ENCODE measurements around the gene TANC1.

Gene TANC1

GRCh38 chr2:158967731-158968395, 577 bp upstream of the TANC1 start:
- no peak for TF ChIP-seq EZH2phosphoT487 (IDR thresholded peaks at IDR 0.05; ENCODE audit: borderline replicate concordance)
- TF ChIP-seq CTCF (conservative IDR thresholded peaks at IDR 0.05; ENCODE audit: low read length), result no peak

GRCh38 chr2:158969162-158969714, 798 bp downstream of the TANC1 start:
- Histone ChIP-seq H3K79me2 (ENCODE audit: insufficient read depth, low read length) (no peaks in the 10 kb centered on the region), H3F3A (ENCODE audit: low read depth) (peaks cover 11% of the 10 kb centered on the region), H3K9me2 (replicated peaks; ENCODE audit: low read depth, low read length) (no peaks in the 10 kb centered on the region), H4K20me1 (ENCODE audit: insufficient read depth, low read length, poor library complexity, severe bottlenecking) (no peaks in the 10 kb centered on the region), H2AFZ (ENCODE audit: low read length) (peak overlapping the region; percentile 95), H3K9ac (ENCODE audit: low read depth, low read length, poor library complexity, severe bottlenecking) (peak overlapping the region; percentile 74), H3K4me1 (ENCODE audit: insufficient read depth, low read length, poor library complexity, severe bottlenecking) (peaks cover 13% of the 10 kb centered on the region), H3K27me3 (ENCODE audit: insufficient read depth, low read length, poor library complexity, severe bottlenecking) (peaks cover 19% of the 10 kb centered on the region), H3K9me3 (ENCODE audit: insufficient read depth, low read depth, low read length) (no peaks in the 10 kb centered on the region), H3K4me2 (ENCODE audit: low read depth, low read length, poor library complexity, severe bottlenecking) (peak overlapping the region; percentile 93), H3K4me3 (ENCODE audit: low read length, poor library complexity, severe bottlenecking) (peak overlapping the region; percentile 77), H3K36me3 (ENCODE audit: insufficient read depth, low read length) (no peaks in the 10 kb centered on the region)
- TF ChIP-seq EZH2phosphoT487 (IDR thresholded peaks at IDR 0.05; ENCODE audit: borderline replicate concordance), result no peak
- TF ChIP-seq CTCF (conservative IDR thresholded peaks at IDR 0.05; ENCODE audit: low read length), result no peak

More at GRCh38 chr2:158967731-158968395, 577 bp upstream of the TANC1 start:
- Histone ChIP-seq H4K20me1 (ENCODE audit: insufficient read depth, low read length, poor library complexity, severe bottlenecking) (no peaks in the 10 kb centered on the region), H3K36me3 (ENCODE audit: insufficient read depth, low read length) (no peaks in the 10 kb centered on the region), H3K79me2 (ENCODE audit: insufficient read depth, low read length) (no peaks in the 10 kb centered on the region), H3K27me3 (ENCODE audit: insufficient read depth, low read length, poor library complexity, severe bottlenecking) (peaks cover 19% of the 10 kb centered on the region), H3K4me2 (ENCODE audit: low read depth, low read length, poor library complexity, severe bottlenecking) (peak overlapping the region; percentile 93), H3K4me3 (ENCODE audit: low read length, poor library complexity, severe bottlenecking) (peak overlapping the region; percentile 77), H3K9ac (ENCODE audit: low read depth, low read length, poor library complexity, severe bottlenecking) (no peak overlapping the region), H2AFZ (ENCODE audit: low read length) (peak overlapping the region; percentile 95), H3F3A (ENCODE audit: low read depth) (peaks cover 11% of the 10 kb centered on the region), H3K9me3 (ENCODE audit: insufficient read depth, low read depth, low read length) (no peaks in the 10 kb centered on the region), H3K9me2 (replicated peaks; ENCODE audit: low read depth, low read length) (no peaks in the 10 kb centered on the region), H3K4me1 (ENCODE audit: insufficient read depth, low read length, poor library complexity, severe bottlenecking) (peaks cover 13% of the 10 kb centered on the region)

- Histone ChIP-seq H3K9ac (ENCODE audit: low read depth, low read length, poor library complexity, severe bottlenecking) (peak overlapping the region; percentile 74), H4K20me1 (ENCODE audit: insufficient read depth, low read length, poor library complexity, severe bottlenecking) (no peaks in the 10 kb centered on the region), H3K4me2 (ENCODE audit: low read depth, low read length, poor library complexity, severe bottlenecking) (peak overlapping the region; percentile 93), H3K79me2 (ENCODE audit: insufficient read depth, low read length) (no peaks in the 10 kb centered on the region), H3K4me3 (ENCODE audit: low read length, poor library complexity, severe bottlenecking) (peak overlapping the region; percentile 77), H2AFZ (ENCODE audit: low read length) (peak overlapping the region; percentile 95), H3K4me1 (ENCODE audit: insufficient read depth, low read length, poor library complexity, severe bottlenecking) (peaks cover 13% of the 10 kb centered on the region), H3K9me2 (replicated peaks; ENCODE audit: low read depth, low read length) (no peaks in the 10 kb centered on the region), H3K36me3 (ENCODE audit: insufficient read depth, low read length) (no peaks in the 10 kb centered on the region), H3K9me3 (ENCODE audit: insufficient read depth, low read depth, low read length) (no peaks in the 10 kb centered on the region), H3F3A (ENCODE audit: low read depth) (peaks cover 11% of the 10 kb centered on the region), H3K27me3 (ENCODE audit: insufficient read depth, low read length, poor library complexity, severe bottlenecking) (peaks cover 19% of the 10 kb centered on the region)
- no peak for TF ChIP-seq EZH2phosphoT487 (IDR thresholded peaks at IDR 0.05; ENCODE audit: borderline replicate concordance)
These were observed 1.3 kb downstream of the TANC1 start for GRCh38 chr2:158969715-158970240.
